SU-DHL-6 (cell line): Measurements from ENCODE around the gene HOXB5.

Experiments used
- CTCF ChIP-seq: fragments of 200-600 bp; sonication (generic); IDR thresholded peaks from one replicate; pipeline ENCODE4 v1.5.1; 2017; ENCODE audit warnings: antibody characterized with exemption, mild to moderate bottlenecking, low read length, moderate library complexity; ENCODE audit not compliant: insufficient read depth, poor library complexity, severe bottlenecking
- EZH2phosphoT487 ChIP-seq: fragments of 200-600 bp; sonication (generic), shearing (Covaris generic); conservative IDR thresholded peaks from 2 replicates; pipeline ENCODE4 v1.6.1; 2018; ENCODE audit warnings: mild to moderate bottlenecking, antibody characterized with exemption, low read length, moderate library complexity, mixed read lengths

DNA sequence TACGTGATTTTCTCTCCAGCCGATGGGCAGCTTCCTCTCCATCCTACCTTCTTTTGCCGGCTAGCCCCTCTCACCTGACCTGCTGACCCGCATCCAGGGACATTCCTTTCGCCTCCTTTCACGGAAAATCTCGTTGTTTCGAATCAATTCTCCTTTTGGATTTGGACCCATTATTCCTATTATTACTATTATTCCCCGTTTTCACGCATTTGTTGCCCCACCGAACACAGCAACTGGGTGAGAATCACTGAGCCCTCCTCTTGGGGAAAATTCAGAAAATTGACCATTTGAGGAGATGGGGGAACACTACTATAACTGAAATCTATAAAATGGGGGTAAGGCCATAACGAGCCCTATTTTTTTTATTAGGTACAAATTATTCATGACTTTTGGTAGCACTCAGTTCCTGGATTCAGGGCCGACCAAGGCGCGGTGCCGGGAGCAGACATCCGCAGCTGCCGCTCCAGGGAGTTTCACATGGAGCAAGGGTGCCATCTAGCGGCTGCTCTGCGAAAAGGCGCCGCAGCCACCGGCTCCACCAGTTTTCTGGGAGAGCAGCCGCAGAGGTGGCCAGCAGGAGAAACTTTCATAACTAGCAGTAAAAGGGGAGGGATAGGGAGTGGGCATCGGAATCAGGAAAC, 24.8 kb upstream of the HOXB5 start:
- peak; percentile 84 for TF ChIP-seq CTCF
- TF ChIP-seq EZH2phosphoT487: no peak
